Trophoblast cell (in vitro differentiated cells and primary cell): ENCODE measurements around the gene CD244.

ENCODE experiments used
- DNase-seq, 2 donors: peaks; one replicate each; pipeline ENCODE4 v3.0.0-alpha.2; 2016
- H2AFZ ChIP-seq: 2 replicates; pipeline ENCODE4 v1.6.1; 2013; ENCODE audit warnings: low read length, moderate library complexity, mild to moderate bottlenecking; ENCODE audit not compliant: insufficient read depth, poor library complexity
- H2AK5ac ChIP-seq: 2 replicates; pipeline ENCODE4 v1.6.1; 2013; ENCODE audit warnings: mild to moderate bottlenecking, low read length
- H2BK120ac ChIP-seq: 2 replicates; pipeline ENCODE4 v1.6.1; 2013; ENCODE audit warnings: low read length, mild to moderate bottlenecking, moderate library complexity; ENCODE audit not compliant: insufficient read depth, poor library complexity
- H2BK12ac ChIP-seq: 2 replicates; pipeline ENCODE4 v1.6.1; 2013; ENCODE audit warnings: mild to moderate bottlenecking, low read length, moderate library complexity
- H2BK5ac ChIP-seq: 2 replicates; pipeline ENCODE4 v1.6.1; 2013; ENCODE audit warnings: low read length, low read depth, moderate library complexity, mild to moderate bottlenecking; ENCODE audit not compliant: poor library complexity
- H3K14ac ChIP-seq: 2 replicates; pipeline ENCODE4 v1.6.1; 2013; ENCODE audit warnings: mild to moderate bottlenecking, low read length
- H3K18ac ChIP-seq: 2 replicates; pipeline ENCODE4 v1.6.1; 2013; ENCODE audit warnings: mild to moderate bottlenecking, low read length
- H3K23ac ChIP-seq: 2 replicates; pipeline ENCODE4 v1.6.1; 2013; ENCODE audit warnings: low read length
- H3K27ac ChIP-seq: 2 replicates; pipeline ENCODE4 v1.5.1; 2013; ENCODE audit warnings: low read depth, mild to moderate bottlenecking, inconsistent platforms, low read length, moderate library complexity
- H3K27me3 ChIP-seq: 2 replicates; pipeline ENCODE4 v1.6.1; 2013; ENCODE audit warnings: inconsistent platforms, mild to moderate bottlenecking, low read length, moderate library complexity; ENCODE audit not compliant: insufficient read depth
- H3K36me3 ChIP-seq, 2 experiments: 1 replicate in 1 of 2; 2 replicates in 1 of 2; pipeline ENCODE4 v1.6.1; 2013; ENCODE audit warnings: low read length in 2 of 2, mild to moderate bottlenecking in 2 of 2, moderate library complexity in 1 of 2; ENCODE audit not compliant: insufficient read depth in 2 of 2, control insufficient read depth in 1 of 2
- H3K4ac ChIP-seq: 2 replicates; pipeline ENCODE4 v1.6.1; 2013; ENCODE audit warnings: low read depth, mild to moderate bottlenecking, low read length, moderate library complexity
- H3K4me1 ChIP-seq, 2 experiments: 1 replicate in 1 of 2; 2 replicates in 1 of 2; pipeline ENCODE4 v1.6.1; 2013; ENCODE audit warnings: low read length in 2 of 2, mild to moderate bottlenecking in 2 of 2, moderate library complexity in 1 of 2; ENCODE audit not compliant: insufficient read depth in 2 of 2, control insufficient read depth in 1 of 2
- H3K4me2 ChIP-seq: 2 replicates; pipeline ENCODE4 v1.6.1; 2013; ENCODE audit warnings: inconsistent platforms, mild to moderate bottlenecking, low read length, moderate library complexity
- H3K4me3 ChIP-seq: 2 replicates; pipeline ENCODE4 v1.5.1; 2013; ENCODE audit warnings: mild to moderate bottlenecking, low read depth, low read length, inconsistent platforms
- H3K79me1 ChIP-seq: one replicate; pipeline ENCODE4 v1.6.1; 2013; ENCODE audit warnings: low read length
- H3K79me2 ChIP-seq: 2 replicates; pipeline ENCODE4 v1.6.1; 2013; ENCODE audit warnings: low read length, mild to moderate bottlenecking; ENCODE audit not compliant: control insufficient read depth, insufficient read depth, poor library complexity
- H3K9ac ChIP-seq: 2 replicates; pipeline ENCODE4 v1.6.1; 2013; ENCODE audit warnings: mild to moderate bottlenecking, low read length
- H3K9me3 ChIP-seq: 2 replicates; pipeline ENCODE4 v1.6.1; 2013; ENCODE audit warnings: low read depth, mild to moderate bottlenecking, control low read depth, inconsistent platforms, low read length; ENCODE audit not compliant: insufficient read depth
- H4K12ac ChIP-seq: 2 replicates; pipeline ENCODE4 v1.6.1; 2013; ENCODE audit warnings: low read depth, mild to moderate bottlenecking, low read length, moderate library complexity
- H4K8ac ChIP-seq: 2 replicates; pipeline ENCODE4 v1.6.1; 2013; ENCODE audit warnings: low read depth, mild to moderate bottlenecking, low read length, moderate library complexity
- H4K91ac ChIP-seq: one replicate; pipeline ENCODE4 v1.6.1; 2013; ENCODE audit warnings: low read depth, mild to moderate bottlenecking, low read length, moderate library complexity
- WGBS: extraction: QIAGEN DNeasy Blood & Tissue Kit; methylation state at CpG from one replicate; pipeline ENCODE4 v1.1.7; 2013; ENCODE audit warnings: missing lambda C conversion rate; ENCODE audit not compliant: insufficient read length, insufficient coverage; ENCODE audit errors: extremely low coverage; 5-methylcytosine and 5-hydroxymethylcytosine counted together

CD244 gene

GRCh38 chr1:160836981-160837557 is 25.6 kb downstream of the CD244 start:
- Histone ChIP-seq H4K91ac (no peak overlapping the region), H3K9me3 (no peaks in the 10 kb centered on the region), H3K79me1 (no peaks in the 10 kb centered on the region), H3K27ac (no peak overlapping the region), H2AFZ (no peak overlapping the region), H4K8ac (no peak overlapping the region), H3K4me2 (no peak overlapping the region), H3K27me3 (no peaks in the 10 kb centered on the region), H3K18ac (no peak overlapping the region), H2BK12ac (no peak overlapping the region), H3K4ac (no peak overlapping the region), H4K12ac (no peak overlapping the region), H3K23ac (no peak overlapping the region), H2BK120ac (no peak overlapping the region), H3K14ac (no peak overlapping the region), H3K4me3 (no peak overlapping the region), H3K79me2 (no peaks in the 10 kb centered on the region), H3K9ac (no peak overlapping the region), H2BK5ac (no peak overlapping the region), H3K36me3 (no peaks in the 10 kb centered on the region), H3K4me1 (no peaks in the 10 kb centered on the region), H2AK5ac (no peak overlapping the region)
- WGBS, result no CpG with 5 or more reads among the region's 4 CpGs
- no peak for DNase-seq

- Histone ChIP-seq H3K9ac (no peak overlapping the region), H3K23ac (no peak overlapping the region), H3K4me3 (no peak overlapping the region), H3K9me3 (no peaks in the 10 kb centered on the region), H4K12ac (no peak overlapping the region), H3K4me2 (no peak overlapping the region), H3K27ac (no peak overlapping the region), H2AK5ac (no peak overlapping the region), H3K4me1 (no peaks in the 10 kb centered on the region), H2BK120ac (no peak overlapping the region), H3K18ac (no peak overlapping the region), H2BK12ac (no peak overlapping the region), H2AFZ (no peak overlapping the region), H3K14ac (no peak overlapping the region), H3K79me2 (no peaks in the 10 kb centered on the region), H3K79me1 (no peaks in the 10 kb centered on the region), H4K91ac (no peak overlapping the region), H3K27me3 (no peaks in the 10 kb centered on the region), H4K8ac (no peak overlapping the region), H2BK5ac (no peak overlapping the region), H3K36me3 (no peaks in the 10 kb centered on the region), H3K4ac (no peak overlapping the region)
- no peak for DNase-seq
- WGBS, result no CpG with 5 or more reads among the region's 3 CpGs
Observed at GRCh38 chr1:160836561-160836960, 26.1 kb downstream of the CD244 start.

GRCh38 chr1:160835751-160836150 is 26.9 kb downstream of the CD244 start:
- no peak overlapping the region for H3K23ac ChIP-seq
- no peak overlapping the region for H3K4me3 ChIP-seq
- no peak overlapping the region for H4K12ac ChIP-seq
- no peak overlapping the region for H3K4me2 ChIP-seq
- H3K14ac ChIP-seq, result no peak overlapping the region
- H3K4me1 ChIP-seq, result no peaks in the 10 kb centered on the region
- H2BK120ac ChIP-seq, result no peak overlapping the region
- no peaks in the 10 kb centered on the region for H3K27me3 ChIP-seq
- no peaks in the 10 kb centered on the region for H3K36me3 ChIP-seq
- H4K91ac ChIP-seq, result no peak overlapping the region
- WGBS, result no CpG with 5 or more reads among the region's 3 CpGs
- no peak overlapping the region for H3K18ac ChIP-seq
- no peak overlapping the region for H3K27ac ChIP-seq
- no peak overlapping the region for H2BK5ac ChIP-seq
- no peaks in the 10 kb centered on the region for H3K9me3 ChIP-seq
- H4K8ac ChIP-seq, result no peak overlapping the region
- no peak overlapping the region for H2BK12ac ChIP-seq
- no peaks in the 10 kb centered on the region for H3K79me1 ChIP-seq
- H3K9ac ChIP-seq, result no peak overlapping the region
- H2AK5ac ChIP-seq, result no peak overlapping the region
- no peak overlapping the region for H3K4ac ChIP-seq
- no peaks in the 10 kb centered on the region for H3K79me2 ChIP-seq
- H2AFZ ChIP-seq, result no peak overlapping the region
- no peak for DNase-seq

- Histone ChIP-seq H3K4me3 (no peak overlapping the region), H3K4me2 (no peak overlapping the region), H3K18ac (no peak overlapping the region), H3K27me3 (no peaks in the 10 kb centered on the region), H3K79me2 (no peaks in the 10 kb centered on the region), H2BK5ac (no peak overlapping the region), H3K9ac (no peak overlapping the region), H3K9me3 (no peaks in the 10 kb centered on the region), H3K4ac (no peak overlapping the region), H3K14ac (no peak overlapping the region), H4K91ac (no peak overlapping the region), H3K79me1 (no peaks in the 10 kb centered on the region), H3K27ac (no peak overlapping the region), H4K8ac (no peak overlapping the region), H2AFZ (no peak overlapping the region), H2BK120ac (no peak overlapping the region), H3K4me1 (no peaks in the 10 kb centered on the region), H3K36me3 (no peaks in the 10 kb centered on the region), H2AK5ac (no peak overlapping the region), H3K23ac (no peak overlapping the region), H2BK12ac (no peak overlapping the region), H4K12ac (no peak overlapping the region)
- WGBS, result no CpG with 5 or more reads among the region's 3 CpGs
- peak in 1 of 2 donors; percentile 75 for DNase-seq
Observed at GRCh38 chr1:160834945-160835565, 27.6 kb downstream of the CD244 start.
